Measurements from ENCODE around the gene DSC1. TPM values are rescaled to one million over a fixed set of nuclear protein-coding genes. Genes with fewer than 3 reads are reported as not detected.

DSC1 gene
- total and polyA plus RNA-seq, 2 of the 13 experiments (the other 11 are each of a cell fraction or from before 2014, with no cell fraction given) = not detected

- TF ChIP-seq, protein P1, sequence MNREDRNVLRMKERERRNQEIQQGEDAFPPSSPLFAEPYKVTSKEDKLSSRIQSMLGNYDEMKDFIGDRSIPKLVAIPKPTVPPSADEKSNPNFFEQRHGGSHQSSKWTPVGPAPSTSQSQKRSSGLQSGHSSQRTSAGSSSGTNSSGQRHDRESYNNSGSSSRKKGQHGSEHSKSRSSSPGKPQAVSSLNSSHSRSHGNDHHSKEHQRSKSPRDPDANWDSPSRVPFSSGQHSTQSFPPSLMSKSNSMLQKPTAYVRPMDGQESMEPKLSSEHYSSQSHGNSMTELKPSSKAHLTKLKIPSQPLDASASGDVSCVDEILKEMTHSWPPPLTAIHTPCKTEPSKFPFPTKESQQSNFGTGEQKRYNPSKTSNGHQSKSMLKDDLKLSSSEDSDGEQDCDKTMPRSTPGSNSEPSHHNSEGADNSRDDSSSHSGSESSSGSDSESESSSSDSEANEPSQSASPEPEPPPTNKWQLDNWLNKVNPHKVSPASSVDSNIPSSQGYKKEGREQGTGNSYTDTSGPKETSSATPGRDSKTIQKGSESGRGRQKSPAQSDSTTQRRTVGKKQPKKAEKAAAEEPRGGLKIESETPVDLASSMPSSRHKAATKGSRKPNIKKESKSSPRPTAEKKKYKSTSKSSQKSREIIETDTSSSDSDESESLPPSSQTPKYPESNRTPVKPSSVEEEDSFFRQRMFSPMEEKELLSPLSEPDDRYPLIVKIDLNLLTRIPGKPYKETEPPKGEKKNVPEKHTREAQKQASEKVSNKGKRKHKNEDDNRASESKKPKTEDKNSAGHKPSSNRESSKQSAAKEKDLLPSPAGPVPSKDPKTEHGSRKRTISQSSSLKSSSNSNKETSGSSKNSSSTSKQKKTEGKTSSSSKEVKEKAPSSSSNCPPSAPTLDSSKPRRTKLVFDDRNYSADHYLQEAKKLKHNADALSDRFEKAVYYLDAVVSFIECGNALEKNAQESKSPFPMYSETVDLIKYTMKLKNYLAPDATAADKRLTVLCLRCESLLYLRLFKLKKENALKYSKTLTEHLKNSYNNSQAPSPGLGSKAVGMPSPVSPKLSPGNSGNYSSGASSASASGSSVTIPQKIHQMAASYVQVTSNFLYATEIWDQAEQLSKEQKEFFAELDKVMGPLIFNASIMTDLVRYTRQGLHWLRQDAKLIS (CRISPR knock-in tag; IDR thresholded peaks at IDR 0.05) = no peak; the same call in 1 of the 2 replicates
- TF ChIP-seq ZFP37 (CRISPR knock-in tag; IDR thresholded peaks at IDR 0.05; ENCODE audit: borderline replicate concordance) = no peak
- TF ChIP-seq, protein P2, sequence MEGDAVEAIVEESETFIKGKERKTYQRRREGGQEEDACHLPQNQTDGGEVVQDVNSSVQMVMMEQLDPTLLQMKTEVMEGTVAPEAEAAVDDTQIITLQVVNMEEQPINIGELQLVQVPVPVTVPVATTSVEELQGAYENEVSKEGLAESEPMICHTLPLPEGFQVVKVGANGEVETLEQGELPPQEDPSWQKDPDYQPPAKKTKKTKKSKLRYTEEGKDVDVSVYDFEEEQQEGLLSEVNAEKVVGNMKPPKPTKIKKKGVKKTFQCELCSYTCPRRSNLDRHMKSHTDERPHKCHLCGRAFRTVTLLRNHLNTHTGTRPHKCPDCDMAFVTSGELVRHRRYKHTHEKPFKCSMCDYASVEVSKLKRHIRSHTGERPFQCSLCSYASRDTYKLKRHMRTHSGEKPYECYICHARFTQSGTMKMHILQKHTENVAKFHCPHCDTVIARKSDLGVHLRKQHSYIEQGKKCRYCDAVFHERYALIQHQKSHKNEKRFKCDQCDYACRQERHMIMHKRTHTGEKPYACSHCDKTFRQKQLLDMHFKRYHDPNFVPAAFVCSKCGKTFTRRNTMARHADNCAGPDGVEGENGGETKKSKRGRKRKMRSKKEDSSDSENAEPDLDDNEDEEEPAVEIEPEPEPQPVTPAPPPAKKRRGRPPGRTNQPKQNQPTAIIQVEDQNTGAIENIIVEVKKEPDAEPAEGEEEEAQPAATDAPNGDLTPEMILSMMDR (CRISPR knock-in tag; IDR thresholded peaks at IDR 0.05) = 0 out of 2 replicates have a peak, but pooled peaks have one; percentile 8
- TF ChIP-seq TBP (CRISPR knock-in tag; IDR thresholded peaks at IDR 0.05) = 0 out of 2 replicates have a peak, but pooled peaks have one; percentile 25
- no peak for TF ChIP-seq ZNF766 (CRISPR knock-in tag; IDR thresholded peaks at IDR 0.05; ENCODE audit: borderline replicate concordance)
- 0 out of 2 replicates have a peak, but pooled peaks have one; percentile 26 for TF ChIP-seq THAP11 (CRISPR knock-in tag; IDR thresholded peaks at IDR 0.05)
- no peak for TF ChIP-seq SNAI1 (CRISPR knock-in tag; IDR thresholded peaks at IDR 0.05; ENCODE audit: borderline replicate concordance)
- no peak for TF ChIP-seq ZNF354B (CRISPR knock-in tag; IDR thresholded peaks at IDR 0.05)
- 0 out of 2 replicates have a peak, but pooled peaks have one; percentile 18 for TF ChIP-seq GFI1 (CRISPR knock-in tag; IDR thresholded peaks at IDR 0.05; ENCODE audit: borderline replicate concordance)
- TF ChIP-seq ZBTB33 (CRISPR knock-in tag; IDR thresholded peaks at IDR 0.05) = no peak
- no peak for TF ChIP-seq MEIS1 (CRISPR knock-in tag; IDR thresholded peaks at IDR 0.05; ENCODE audit: borderline replicate concordance)
- TF ChIP-seq ZBED4 (CRISPR knock-in tag; IDR thresholded peaks at IDR 0.05; ENCODE audit: borderline replicate concordance) = no peak
- no peak for TF ChIP-seq CENPT (CRISPR knock-in tag; IDR thresholded peaks at IDR 0.05; ENCODE audit: low read depth)
- TF ChIP-seq EHMT2 (IDR thresholded peaks at IDR 0.05; ENCODE audit: borderline replicate concordance, low read depth, low read length) = no peak
- no peak for TF ChIP-seq ZNF207 (IDR thresholded peaks at IDR 0.05; ENCODE audit: borderline replicate concordance)
- TF ChIP-seq ZNF3 (CRISPR knock-in tag; IDR thresholded peaks at IDR 0.05) = no peak
- no peak for TF ChIP-seq NPAS2 (CRISPR knock-in tag; IDR thresholded peaks at IDR 0.05; ENCODE audit: borderline replicate concordance)
- TF ChIP-seq ZNF30 (CRISPR knock-in tag; IDR thresholded peaks at IDR 0.05) = no peak
These were observed 60.5 kb downstream of the DSC1 start, which contains the start of gene DSC2 (continued) for GRCh38 chr18:31102025-31102684.

All from HepG2 (cell line).